ENCODE data around the gene FAT1.

GRCh38 chr4:186584912-186585311 is 138.7 kb downstream of the FAT1 start:
- TF ChIP-seq CTCF (IDR thresholded peaks at IDR 0.05; ENCODE audit: low read length) (no peak), EZH2 (optimal IDR thresholded peaks at IDR 0.05; ENCODE audit: low read depth, low read length) (no peak), EZH2phosphoT487 (IDR thresholded peaks at IDR 0.05; ENCODE audit: low read length) (no peak)
